Esophagus squamous epithelium (tissue), 4 donors: ENCODE results near the gene ABCC5.

Source experiments
- CTCF ChIP-seq, 6 experiments: fragments of 450-650 bp in 4 of 6; fragments of 200-600 bp in 2 of 6; sonication (generic) in 2 of 6; IDR thresholded peaks; one replicate each; pipeline ENCODE4 v1.5.1; 2016 to 2019; ENCODE audit warnings: antibody characterized with exemption in 6 of 6, mild to moderate bottlenecking in 4 of 6, moderate library complexity in 4 of 6
- POLR2A ChIP-seq, 4 donors: fragments of 450-650 bp; IDR thresholded peaks; one replicate each; pipeline ENCODE4 v1.6.1; 2017; ENCODE audit warnings: antibody characterized with exemption in 4 of 4, mild to moderate bottlenecking in 4 of 4, moderate library complexity in 3 of 4

GRCh38 chr3:184003187-184003967 is 14.3 kb downstream of the ABCC5 start:
- no peak for TF ChIP-seq CTCF (IDR thresholded peaks at IDR 0.05)
- no peak for TF ChIP-seq POLR2A (IDR thresholded peaks at IDR 0.05)
